Activated CD8-positive, alpha-beta memory T cell treated with anti-CD3 and anti-CD28 coated beads for 36 hours (primary cell): ENCODE data around the gene DSCAML1. TPM values are rescaled to one million over a fixed set of nuclear protein-coding genes. Genes with fewer than 3 reads are reported as not detected.

ENCODE experiments used
- CTCF ChIA-PET: fragments of 350-600 bp; sonication (Branson Sonifier 250); formaldehyde crosslinking; loops from one replicate; lab custom pipeline; 2021; ENCODE audit warnings: antibody characterized with exemption; lab: Charles Lee
- POLR2A ChIA-PET: fragments of 350-600 bp; sonication (Branson Sonifier 250); formaldehyde crosslinking; loops from one replicate; lab custom pipeline; 2021; ENCODE audit warnings: antibody characterized with exemption; lab: Charles Lee
- total RNA-seq, 2 experiments: library from RNA; stranded (reverse); gene quantifications; one replicate each; pipeline ENCODE4 v1.2.3, GENCODE V29; 2021

Gene DSCAML1
- total RNA-seq, 2 experiments from 2014 or later, result 0.13 to 0.17 TPM

- CTCF ChIA-PET, result interaction anchor here (0.9 kb wide), 1 partner anchor 10 kb away, joined by 3 read pairs; no protein-coding TSS in a partner anchor
These were observed 204.0 kb downstream of the DSCAML1 start for GRCh38 chr11:117593065-117593464.

DNA sequence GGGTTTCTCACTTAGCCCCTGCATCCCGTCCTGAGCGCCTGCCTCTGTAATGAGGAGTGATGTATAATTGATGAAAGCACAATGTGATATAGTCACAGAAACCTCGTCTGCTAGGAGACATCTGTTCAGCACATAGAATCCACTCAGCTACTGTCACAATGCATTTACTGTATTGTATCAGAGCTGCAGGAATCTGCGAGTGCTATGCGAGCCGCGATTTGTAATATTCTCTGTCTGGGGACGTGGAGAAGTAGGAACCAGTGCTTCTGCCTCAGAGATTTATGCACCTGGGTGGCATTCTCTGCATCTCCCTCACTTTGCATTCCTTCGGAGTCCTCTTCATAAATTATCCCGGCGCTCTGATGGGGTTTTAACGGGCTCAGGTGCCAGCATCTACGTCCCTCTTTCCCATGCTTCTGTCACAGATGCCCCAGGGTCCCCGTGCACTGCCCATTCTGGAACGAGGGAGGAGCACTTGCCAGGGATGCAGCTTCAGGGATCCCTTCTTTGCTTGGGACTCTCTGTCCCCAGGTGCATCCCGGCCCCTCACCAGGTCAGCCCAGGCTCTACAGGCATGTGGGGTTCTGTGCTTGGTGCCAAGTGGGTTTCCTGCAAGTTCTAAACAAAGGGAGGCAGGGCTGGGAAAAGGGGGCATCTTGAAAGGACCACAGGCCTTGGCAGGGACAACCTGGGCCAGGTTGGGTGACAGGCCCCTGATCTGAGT lies 205.5 kb downstream of the DSCAML1 start:
- CTCF ChIA-PET, result no interaction called here
- POLR2A ChIA-PET, result no interaction called here

More at GRCh38 chr11:117593065-117593464, 204.0 kb downstream of the DSCAML1 start:
- POLR2A ChIA-PET, result no interaction called here

DNA sequence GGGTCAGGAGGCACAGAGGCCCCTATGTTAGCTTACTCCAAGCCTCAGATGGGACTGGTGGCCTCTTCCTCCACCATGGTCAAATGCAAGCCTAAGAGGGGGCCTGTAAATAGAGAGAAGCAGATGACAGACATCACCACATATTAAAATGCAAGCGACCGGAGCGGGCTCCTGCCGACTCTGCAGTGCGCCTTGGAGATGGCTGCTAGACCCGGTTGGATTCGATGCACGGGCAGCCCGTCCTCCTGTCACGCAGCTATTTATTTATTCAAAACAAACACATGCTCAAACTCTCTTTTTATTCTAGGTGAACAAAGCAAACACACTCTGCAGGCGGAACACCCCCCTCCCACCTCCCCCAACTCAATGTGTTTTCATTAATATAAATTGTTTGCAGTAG lies 208.0 kb downstream of the DSCAML1 start:
- ChIA-PET CTCF (no interaction called here), POLR2A (no interaction called here)

- POLR2A ChIA-PET, result no interaction called here
- CTCF ChIA-PET, result no interaction called here
These were observed 208.7 kb downstream of the DSCAML1 start for GRCh38 chr11:117588166-117588810.

DNA sequence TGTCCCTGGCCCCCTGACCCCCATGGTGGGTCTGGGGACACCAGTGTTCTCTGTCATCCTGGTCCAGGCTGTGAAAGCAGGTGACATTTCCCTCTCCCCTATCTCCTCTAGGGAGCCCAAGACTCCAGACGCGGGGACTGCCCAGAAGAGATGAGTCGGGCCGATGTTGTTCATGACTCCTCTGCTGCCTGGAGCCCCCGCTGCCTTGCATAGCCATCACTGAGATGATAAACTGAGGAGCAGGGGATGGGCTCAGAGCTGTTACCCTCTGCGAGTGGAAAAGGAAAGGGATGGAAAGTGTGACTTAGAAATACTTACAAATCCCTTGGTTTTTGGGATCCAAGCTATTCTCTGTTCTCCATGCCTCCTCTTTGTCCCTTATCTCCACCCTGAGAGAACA lies 209.6 kb downstream of the DSCAML1 start:
- POLR2A ChIA-PET, result no interaction called here
- CTCF ChIA-PET, result no interaction called here

GRCh38 chr11:117586392-117586791 lies 210.6 kb downstream of the DSCAML1 start:
- POLR2A ChIA-PET, result no interaction called here
- CTCF ChIA-PET, result no interaction called here

DNA sequence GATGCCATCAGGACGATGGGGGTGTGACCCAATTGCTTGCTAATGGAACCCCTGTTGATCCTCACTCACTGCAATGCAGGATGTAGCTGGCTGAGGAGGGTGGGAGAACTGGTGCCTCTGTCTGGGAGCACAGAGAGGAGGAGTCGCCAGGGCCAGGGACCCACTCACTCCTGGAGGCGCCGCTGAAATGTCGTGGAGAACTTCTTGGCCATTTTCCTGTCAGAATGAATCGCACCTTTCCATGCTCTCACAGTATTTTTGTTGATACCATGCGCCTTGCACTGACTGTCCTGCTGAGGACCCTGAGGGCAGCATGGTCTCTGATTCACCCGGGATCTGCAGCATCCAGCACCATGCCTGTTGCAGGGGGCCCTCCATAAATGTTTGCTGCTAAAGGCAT lies 211.4 kb downstream of the DSCAML1 start:
- POLR2A ChIA-PET, result no interaction called here

DNA sequence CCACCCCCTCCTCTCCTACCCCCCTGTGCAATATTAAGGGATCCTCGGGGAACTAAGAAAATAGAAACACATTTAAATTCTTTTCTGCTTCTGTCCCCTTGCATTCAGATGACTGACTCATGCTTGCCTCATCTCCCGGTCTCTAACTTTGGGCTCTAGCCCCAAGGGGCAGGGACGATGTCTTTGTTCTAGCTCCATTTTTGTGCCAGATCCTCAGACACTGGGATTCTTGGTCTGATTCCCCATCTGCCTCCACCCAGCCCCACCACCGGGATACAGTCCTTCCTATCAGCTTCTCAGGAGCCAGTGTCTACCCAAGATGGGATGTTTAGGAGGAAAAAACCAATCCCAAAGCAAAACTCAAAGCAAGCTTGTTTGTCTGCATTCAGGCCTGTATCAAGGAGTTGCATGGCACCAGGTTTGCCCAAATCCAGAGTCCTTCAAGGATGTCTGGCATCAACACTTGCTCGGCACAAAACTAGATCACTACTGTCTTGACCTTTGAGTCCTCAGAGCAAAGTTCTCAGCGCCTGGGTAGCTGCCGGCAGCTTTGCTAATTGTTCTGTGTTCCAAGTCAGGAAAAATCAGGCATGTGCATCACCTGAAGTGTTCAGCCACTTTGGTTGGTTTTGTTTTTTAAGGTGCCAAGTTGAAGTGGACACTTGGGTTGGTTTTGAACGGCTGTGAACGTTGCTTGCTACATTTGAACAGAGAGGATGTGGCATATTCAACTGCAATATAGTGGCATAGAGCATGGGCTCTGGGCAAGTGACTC lies 212.8 kb downstream of the DSCAML1 start:
- ChIA-PET POLR2A (no interaction called here), CTCF (no interaction called here)

More for the DNA sequence above, 211.4 kb downstream of the DSCAML1 start:
- CTCF ChIA-PET, result no interaction called here

- POLR2A ChIA-PET, result no interaction called here
- CTCF ChIA-PET, result no interaction called here
These were observed 213.8 kb downstream of the DSCAML1 start for GRCh38 chr11:117583063-117583801.

GRCh38 chr11:117582433-117582832 lies 214.6 kb downstream of the DSCAML1 start:
- CTCF ChIA-PET, result no interaction called here
- POLR2A ChIA-PET, result no interaction called here

- ChIA-PET CTCF (no interaction called here), POLR2A (no interaction called here)
These were observed 216.2 kb downstream of the DSCAML1 start for GRCh38 chr11:117580866-117581265.

- CTCF ChIA-PET, result no interaction called here
- POLR2A ChIA-PET, result no interaction called here
These were observed 217.9 kb downstream of the DSCAML1 start for GRCh38 chr11:117579161-117579560.

DNA sequence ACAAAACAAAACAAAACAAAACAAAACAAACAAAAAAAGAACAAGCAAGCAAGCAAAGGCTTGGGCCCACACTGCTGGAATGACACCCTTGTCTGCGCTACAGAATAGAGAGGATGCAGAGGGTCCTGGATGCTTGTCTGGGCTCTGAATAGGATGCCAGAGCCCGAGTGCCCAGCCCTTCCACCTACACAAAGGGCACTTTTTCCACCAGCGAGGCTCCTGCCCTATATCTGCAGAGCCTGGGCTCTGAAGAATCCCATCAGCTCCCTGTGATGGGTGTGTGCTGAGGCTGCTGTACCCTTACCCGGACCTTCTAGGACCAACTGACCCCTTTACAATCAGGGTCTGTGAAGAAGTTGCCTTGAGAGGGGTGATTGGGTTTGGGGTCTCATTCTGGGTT lies 221.2 kb downstream of the DSCAML1 start:
- CTCF ChIA-PET, result no interaction called here
- POLR2A ChIA-PET, result no interaction called here

- ChIA-PET POLR2A (no interaction called here), CTCF (interaction anchor here (1.3 kb wide), 1 partner anchor 26 kb away, joined by 3 read pairs; no protein-coding TSS in a partner anchor)
These were observed 222.5 kb downstream of the DSCAML1 start for GRCh38 chr11:117574551-117574950.

DNA sequence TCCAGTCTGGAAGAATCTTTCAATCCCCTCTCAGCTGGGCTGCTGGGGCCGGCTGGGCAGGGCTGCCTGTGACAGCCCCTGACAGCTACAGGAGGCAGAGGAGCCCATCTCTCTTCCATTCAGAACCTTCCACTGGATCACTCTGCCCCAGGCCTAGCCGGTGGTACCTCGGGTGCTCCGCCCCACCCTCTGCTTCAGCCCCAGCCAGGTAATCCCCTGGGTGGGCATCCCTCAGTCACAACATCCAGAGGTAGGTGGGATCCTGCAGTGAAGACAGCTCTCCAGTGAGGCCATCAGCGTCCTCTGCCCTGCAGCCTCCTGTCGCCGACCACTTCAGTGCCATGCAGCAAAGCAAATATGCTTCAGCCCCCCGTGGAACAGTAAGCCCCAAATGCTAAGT lies 223.7 kb downstream of the DSCAML1 start:
- ChIA-PET POLR2A (no interaction called here), CTCF (no interaction called here)

DNA sequence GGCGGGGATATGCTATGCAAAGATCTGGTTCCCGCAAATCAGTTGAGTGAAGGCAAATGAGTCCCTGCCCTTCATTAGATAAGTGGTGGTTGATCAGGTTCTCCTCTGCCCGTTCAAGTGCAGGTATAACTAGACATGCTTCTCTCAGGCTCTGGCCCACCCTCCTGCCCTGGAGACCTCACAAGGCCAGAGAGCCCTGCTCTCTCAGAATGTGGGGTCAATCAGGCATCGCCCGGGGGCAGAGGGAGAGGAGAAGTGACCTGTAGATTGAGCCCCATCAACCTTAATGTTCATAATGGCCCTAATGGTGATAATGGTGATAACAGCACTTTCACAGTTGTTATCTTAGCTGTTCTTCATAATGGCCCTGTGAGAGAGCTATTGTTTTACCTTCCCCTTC lies 224.3 kb downstream of the DSCAML1 start:
- CTCF ChIA-PET, result no interaction called here
- POLR2A ChIA-PET, result no interaction called here

DNA sequence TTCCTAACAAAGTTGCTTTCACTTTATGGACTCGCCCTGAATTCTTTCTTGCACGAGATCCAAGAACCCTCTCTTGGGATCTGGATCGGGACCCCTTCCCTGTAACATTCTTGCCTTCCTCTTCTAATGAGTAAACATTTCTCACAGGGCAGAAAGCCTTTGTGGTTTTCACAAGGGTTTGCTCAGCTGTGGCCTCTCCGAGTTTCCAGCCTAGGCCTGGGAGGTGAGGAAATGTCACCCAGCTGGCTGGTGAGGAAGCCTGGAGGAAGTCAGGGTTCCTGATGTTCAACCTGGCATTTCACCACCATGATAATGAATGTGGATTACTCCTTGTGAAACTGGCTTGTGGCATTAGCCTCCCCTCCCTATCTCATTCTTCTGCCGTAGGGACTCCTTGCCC lies 224.9 kb downstream of the DSCAML1 start:
- ChIA-PET POLR2A (no interaction called here), CTCF (no interaction called here)

GRCh38 chr11:117570701-117571100 lies 226.3 kb downstream of the DSCAML1 start:
- ChIA-PET CTCF (no interaction called here), POLR2A (no interaction called here)

- POLR2A ChIA-PET, result no interaction called here
These were observed 227.1 kb downstream of the DSCAML1 start for GRCh38 chr11:117569911-117570310.

GRCh38 chr11:117565709-117566108 lies 231.3 kb downstream of the DSCAML1 start:
- CTCF ChIA-PET, result no interaction called here
- POLR2A ChIA-PET, result interaction anchor here (0.6 kb wide), 1 partner anchor 66 kb away, joined by 3 read pairs; no protein-coding TSS in a partner anchor

More at GRCh38 chr11:117569911-117570310, 227.1 kb downstream of the DSCAML1 start:
- CTCF ChIA-PET, result no interaction called here
